T-cell (primary cell): ENCODE results near the gene AP1S2. TPM values are rescaled to one million over a fixed set of nuclear protein-coding genes. Genes with fewer than 3 reads are reported as not detected.

Experiments used
- ATAC-seq, 4 experiments: fragments of 200-7000 bp in 3 of 4; fragments of 150-1000 bp in 1 of 4; cut with Tn5 transposase; replicated peaks in 1 of 4; 1 replicate in 3 of 4; 2 replicates in 1 of 4; pipeline ENCODE4 v1.10.0; 2021; ENCODE audit warnings: moderate library complexity in 3 of 4, mild to moderate bottlenecking in 2 of 4, moderate number of reproducible peaks in 1 of 4
- CTCF ChIA-PET, 2 donors: fragments of 300-600 bp; sonication (Branson Sonifier 250); formaldehyde crosslinking; loops; one replicate each; lab custom pipeline; 2022; ENCODE audit warnings: antibody characterized with exemption in 2 of 2; lab: Charles Lee
- POLR2A ChIA-PET, 2 donors: fragments of 300-600 bp; sonication (Branson Sonifier 250); formaldehyde crosslinking; loops; one replicate each; lab custom pipeline; 2022; ENCODE audit warnings: antibody characterized with exemption in 2 of 2; lab: Charles Lee
- DNase-seq, 35 experiments: peaks; one replicate each; pipeline versions ENCODE4 v3.0.0 to v3.0.0-alpha.2; 2013 to 2023
- H3K27ac ChIP-seq: one replicate; pipeline ENCODE4 v1.5.1; 2013; ENCODE audit warnings: low read length
- H3K27me3 ChIP-seq, 2 experiments: replicated peaks in 1 of 2; 1 replicate in 1 of 2; 2 replicates in 1 of 2; pipeline versions ENCODE4 v1.6.1 to v1.7.0; 2013; ENCODE audit warnings: low read length in 1 of 2, mixed read lengths in 1 of 2; ENCODE audit not compliant: control insufficient read depth in 2 of 2, insufficient read depth in 2 of 2; ENCODE audit errors: extremely low read depth in 1 of 2
- H3K36me3 ChIP-seq, 2 donors: 1 replicate in 1 of 2; 2 replicates in 1 of 2; pipeline versions ENCODE4 v1.6.1 to v1.7.0; 2013; ENCODE audit warnings: low read length in 1 of 2; ENCODE audit not compliant: control insufficient read depth in 2 of 2, insufficient read depth in 1 of 2; ENCODE audit errors: extremely low read depth in 1 of 2
- H3K4me1 ChIP-seq, 2 experiments: 1 replicate in 1 of 2; 2 replicates in 1 of 2; pipeline versions ENCODE4 v1.6.1 to v1.7.0; 2013; ENCODE audit warnings: low read length in 2 of 2, mixed read lengths in 1 of 2; ENCODE audit not compliant: insufficient read depth in 2 of 2, control insufficient read depth in 1 of 2; ENCODE audit errors: extremely low read depth in 1 of 2
- H3K4me3 ChIP-seq, 2 donors: 1 replicate in 1 of 2; 2 replicates in 1 of 2; pipeline versions ENCODE4 v1.5.1 to v1.7.0; 2013; ENCODE audit warnings: mild to moderate bottlenecking in 2 of 2, low read length in 1 of 2, moderate library complexity in 1 of 2; ENCODE audit not compliant: control insufficient read depth in 1 of 2; ENCODE audit errors: extremely low read depth in 1 of 2
- H3K9me3 ChIP-seq: 2 replicates; pipeline ENCODE4 v1.7.0; 2013
- H3K27ac Mint-ChIP-seq, 2 donors: one replicate each; pipeline ENCODE4 v1.8.0; 2020 to 2021; ENCODE audit warnings: mild to moderate bottlenecking in 2 of 2, mixed read lengths in 2 of 2
- H3K27me3 Mint-ChIP-seq, 2 donors: one replicate each; pipeline ENCODE4 v1.8.0; 2021 to 2022; ENCODE audit warnings: mixed read lengths in 2 of 2
- H3K36me3 Mint-ChIP-seq: one replicate; pipeline ENCODE4 v1.8.0; 2021; ENCODE audit warnings: mixed read lengths
- H3K4me1 Mint-ChIP-seq, 3 donors: one replicate each; pipeline ENCODE4 v1.8.0; 2020 to 2022; ENCODE audit warnings: mixed read lengths in 3 of 3, mild to moderate bottlenecking in 1 of 3
- H3K4me3 Mint-ChIP-seq, 3 donors: one replicate each; pipeline ENCODE4 v1.8.0; 2020 to 2022; ENCODE audit warnings: mild to moderate bottlenecking in 3 of 3, mixed read lengths in 3 of 3, moderate library complexity in 3 of 3
- H3K9me3 Mint-ChIP-seq, 3 donors: one replicate each; pipeline ENCODE4 v1.8.0; 2020 to 2022; ENCODE audit warnings: mixed read lengths in 3 of 3
- WGBS: methylation state at CpG from one replicate; pipeline ENCODE4 v1.1.5; 2013; ENCODE audit warnings: missing lambda C conversion rate; ENCODE audit not compliant: insufficient coverage; 5-methylcytosine and 5-hydroxymethylcytosine counted together
- total RNA-seq, 35 experiments: library from RNA in 6 of 35; stranded (reverse) in 6 of 35; fragments of 120-200 nt in 1 of 35; gene quantifications; one replicate each; pipeline versions ENCODE4 v1.2.1 to v1.2.4 and lab custom pipeline; 2013 to 2026

Gene AP1S2
- total RNA-seq, 5 donors from 2014 or later (not counting 1 experiment from before 2014, with no cell fraction given) = 19.1 to 29.5 (median 25.3) TPM

DNA sequence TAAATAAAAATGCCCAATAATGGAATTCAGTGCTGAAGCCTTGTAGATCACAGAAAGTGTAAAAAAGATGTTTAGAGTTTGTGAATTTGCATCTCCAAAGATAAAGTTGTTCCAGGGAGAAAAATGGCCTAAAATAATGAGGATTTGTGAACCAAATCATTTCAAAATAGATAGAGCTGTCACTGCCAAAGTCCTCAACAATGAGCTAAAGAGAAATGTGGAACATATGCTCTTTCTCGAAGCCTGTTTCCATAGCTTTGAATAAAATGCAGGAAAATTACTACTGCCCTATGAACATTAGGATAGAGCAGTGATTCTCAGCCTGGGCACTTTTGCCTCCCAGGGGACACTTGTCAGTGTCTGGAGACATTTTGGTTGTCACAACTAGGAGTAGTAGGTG is 3.4 kb upstream of the AP1S2 start:
- ATAC-seq (no peak), DNase-seq (no peak)
- Mint-ChIP-seq H3K27me3 (peaks cover 0 to 7% of the 10 kb centered on the region in 2 donors), H3K4me3 (no peak overlapping the region), H3K4me1 (peaks cover 9 to 16% (median 15%) of the 10 kb centered on the region in 3 donors), H3K27ac (no peak overlapping the region), H3K9me3 (no peaks in the 10 kb centered on the region), H3K36me3 (no peaks in the 10 kb centered on the region)
- ChIA-PET POLR2A (no interaction called here), CTCF (interaction anchor here in 1 of 2 donors (0.5 kb wide), 1 partner anchor 804 kb away, joined by 3 read pairs; no protein-coding TSS in a partner anchor)
- H3K4me1 ChIP-seq = peaks cover 9 to 10% of the 10 kb centered on the region in 2 experiments
- H3K27ac ChIP-seq = no peak overlapping the region
- no peaks in the 10 kb centered on the region for H3K27me3 ChIP-seq
- no peaks in the 10 kb centered on the region for H3K36me3 ChIP-seq
- H3K4me3 ChIP-seq = no peak overlapping the region
- no peaks in the 10 kb centered on the region for H3K9me3 ChIP-seq
- no CpG with 5 or more reads among the region's 1 CpG for WGBS

DNA sequence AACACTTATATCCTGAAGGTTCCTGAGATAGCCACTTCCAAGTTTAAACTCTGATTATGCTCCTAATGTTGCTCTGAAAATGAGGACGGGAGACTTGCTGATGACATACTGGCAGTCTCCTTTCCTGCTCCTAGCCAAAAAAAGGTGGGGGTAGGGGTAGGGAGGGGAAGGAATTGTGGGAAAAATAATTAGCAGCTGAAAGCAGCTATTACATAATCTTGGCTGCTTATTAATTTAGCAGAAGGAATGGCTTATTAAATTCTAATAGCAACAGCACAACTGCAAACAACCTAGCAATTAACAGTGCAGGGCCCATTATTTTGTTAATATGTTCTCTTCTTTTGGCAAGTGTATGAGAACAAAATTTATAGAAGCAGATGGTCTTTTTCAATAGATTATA is 2.0 kb upstream of the AP1S2 start:
- ATAC-seq (no peak), DNase-seq (no peak)
- Mint-ChIP-seq H3K4me1 (peaks cover 15 to 24% (median 20%) of the 10 kb centered on the region in 3 donors), H3K4me3 (no peak overlapping the region), H3K36me3 (no peaks in the 10 kb centered on the region), H3K27me3 (peaks cover 0 to 5% of the 10 kb centered on the region in 2 donors), H3K27ac (peak overlapping the region in 1 of 2 donors; percentile 34), H3K9me3 (no peaks in the 10 kb centered on the region)
- no peak overlapping the region for H3K4me3 ChIP-seq
- H3K36me3 ChIP-seq = no peaks in the 10 kb centered on the region
- H3K4me1 ChIP-seq = peaks cover 9 to 10% of the 10 kb centered on the region in 2 experiments
- CTCF ChIA-PET = interaction anchor here (1.0 to 1.2 kb wide), 2 partner anchors 9 to 66 kb away, joined by 3 read pairs; partner anchors contain the start of gene ZRSR2 (in 1 of the 2)
- WGBS = no CpG with 5 or more reads among the region's 1 CpG
- H3K9me3 ChIP-seq = no peaks in the 10 kb centered on the region
- POLR2A ChIA-PET = no interaction called here
- H3K27me3 ChIP-seq = no peaks in the 10 kb centered on the region
- no peak overlapping the region for H3K27ac ChIP-seq

DNA sequence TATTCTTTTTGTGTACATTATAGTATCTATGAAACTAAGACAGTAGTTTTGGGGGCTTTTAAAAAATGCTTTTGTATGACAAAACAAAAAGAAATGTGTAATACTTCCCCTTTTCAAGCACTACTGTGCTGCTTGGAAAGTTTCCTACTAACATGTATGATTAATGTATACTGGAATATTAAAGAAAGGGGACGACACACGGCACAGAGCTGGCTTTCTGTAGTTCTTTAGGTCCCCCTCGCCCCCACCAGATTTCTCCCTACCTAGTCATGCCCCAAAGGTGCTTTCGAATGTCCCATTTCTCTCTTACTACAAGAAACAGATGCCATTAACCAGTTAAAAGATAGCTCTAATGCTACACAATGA is 1.6 kb upstream of the AP1S2 start:
- Mint-ChIP-seq H3K27ac (peak overlapping the region in 1 of 2 donors; percentile 34), H3K36me3 (no peaks in the 10 kb centered on the region), H3K4me3 (no peak overlapping the region), H3K27me3 (peaks cover 0 to under 1% of the 10 kb centered on the region in 2 donors), H3K4me1 (peaks cover 18 to 26% (median 20%) of the 10 kb centered on the region in 3 donors), H3K9me3 (no peaks in the 10 kb centered on the region)
- no CpG with 5 or more reads among the region's 4 CpGs for WGBS
- POLR2A ChIA-PET = no interaction called here
- Histone ChIP-seq H3K4me3 (no peak overlapping the region), H3K9me3 (no peaks in the 10 kb centered on the region), H3K27me3 (no peaks in the 10 kb centered on the region), H3K36me3 (no peaks in the 10 kb centered on the region), H3K27ac (no peak overlapping the region), H3K4me1 (peaks cover 9 to 10% of the 10 kb centered on the region in 2 experiments)
- CTCF ChIA-PET = interaction anchor here (1.0 to 1.2 kb wide), 2 partner anchors 10 to 66 kb away, joined by 3 read pairs; partner anchors contain the start of gene ZRSR2 (in 1 of the 2)
- no peak for ATAC-seq
- no peak for DNase-seq

DNA sequence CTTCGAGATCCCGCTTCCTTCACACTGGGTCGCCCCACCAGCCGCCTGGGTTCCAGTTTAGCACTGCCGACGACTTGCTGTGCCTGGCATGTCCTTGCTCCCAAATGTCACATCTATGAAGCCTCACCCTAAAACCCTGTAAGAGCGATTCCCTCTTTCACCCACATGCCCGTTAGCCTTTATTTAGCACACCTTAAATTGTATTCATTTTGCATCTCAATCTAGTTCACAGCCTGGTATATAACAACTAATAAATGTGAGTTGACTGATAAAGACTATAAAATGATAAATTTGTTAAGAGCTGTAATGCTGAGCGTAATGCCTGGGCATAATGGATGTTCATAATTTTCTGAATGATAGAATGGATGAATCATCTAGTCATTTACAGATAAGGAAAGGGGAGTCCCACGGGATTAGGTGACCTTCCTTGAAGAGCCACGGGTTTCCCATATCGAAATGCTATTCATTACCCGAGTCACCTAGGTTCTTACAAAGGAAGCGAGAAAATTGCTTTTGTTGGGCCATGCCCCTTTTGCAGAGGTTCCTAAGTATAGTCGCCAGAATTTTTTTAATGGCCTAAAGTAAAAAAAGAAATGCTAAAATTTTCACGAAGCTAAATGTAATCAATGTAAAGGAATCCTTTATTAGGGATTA is 1.1 kb upstream of the AP1S2 start:
- no peaks in the 10 kb centered on the region for H3K27me3 ChIP-seq
- Mint-ChIP-seq H3K27me3 (no peaks in the 10 kb centered on the region), H3K36me3 (no peaks in the 10 kb centered on the region), H3K27ac (peak overlapping the region; percentile 97), H3K4me1 (peaks cover 20 to 31% (median 23%) of the 10 kb centered on the region in 3 donors), H3K9me3 (no peaks in the 10 kb centered on the region), H3K4me3 (peak overlapping the region; percentile 91 to 98 (median 93))
- H3K9me3 ChIP-seq = no peaks in the 10 kb centered on the region
- POLR2A ChIA-PET = no interaction called here
- peak overlapping the region; percentile 72 to 79 for H3K4me3 ChIP-seq
- ATAC-seq = no peak
- 0% methylated on average over 2 of the region's 16 CpGs for WGBS
- peak overlapping the region; percentile 83 for H3K27ac ChIP-seq
- no peaks in the 10 kb centered on the region for H3K36me3 ChIP-seq
- H3K4me1 ChIP-seq = peaks cover 9 to 10% of the 10 kb centered on the region in 2 experiments
- peak in 2 of 35 experiments; percentile 1 to 2 for DNase-seq
- CTCF ChIA-PET = interaction anchor here (1.0 to 1.4 kb wide), 5 partner anchors 10 to 181 kb away, joined by 3 to 6 read pairs (median 3); partner anchors contain the start of gene ZRSR2 (in 1 of the 2)

DNA sequence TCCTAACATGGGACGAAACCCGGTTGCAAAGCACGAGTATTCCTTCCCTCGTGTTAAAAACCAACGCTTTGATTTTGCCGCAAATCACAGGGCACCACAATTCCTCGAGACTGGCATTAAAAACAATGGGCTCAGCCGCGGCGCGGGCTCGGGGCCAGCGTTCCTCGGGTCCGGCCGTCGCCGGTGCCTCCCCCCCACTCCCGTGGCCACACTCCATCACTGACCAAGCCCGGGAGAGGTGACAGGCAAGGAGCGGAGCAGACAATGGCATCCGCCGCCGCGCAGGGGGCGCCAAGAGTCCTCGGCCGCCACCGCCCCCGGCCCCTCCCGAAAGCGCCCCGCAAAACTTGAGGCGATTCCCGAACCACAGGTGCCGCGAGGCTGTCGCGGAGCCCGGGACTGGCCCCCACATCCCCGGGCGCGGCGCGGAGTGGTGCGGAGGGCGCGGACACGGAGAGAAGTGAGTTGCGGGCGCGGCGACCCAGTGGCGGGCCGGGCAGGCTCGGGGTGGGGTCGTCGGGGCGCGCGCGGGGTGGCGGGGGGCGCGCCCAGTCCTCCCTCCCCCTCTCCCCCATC is 445 bp downstream of the AP1S2 start:
- Histone ChIP-seq H3K27ac (no peak overlapping the region), H3K27me3 (no peaks in the 10 kb centered on the region), H3K36me3 (peaks cover 0 to 2% of the 10 kb centered on the region in 2 donors), H3K4me1 (peaks cover 9 to 10% of the 10 kb centered on the region in 2 experiments), H3K4me3 (peak overlapping the region; percentile 54 to 69), H3K9me3 (no peaks in the 10 kb centered on the region)
- ChIA-PET POLR2A (interaction anchor here (0.6 to 1.1 kb wide), 4 partner anchors 63 to 179 kb away, joined by 3 to 17 read pairs (median 6); no protein-coding TSS in a partner anchor), CTCF (interaction anchor here in 1 of 2 donors (0.6 to 1.0 kb wide), 5 partner anchors 35 to 1036 kb away, joined by 3 to 6 read pairs (median 4); partner anchors contain the start of gene SYAP1)
- Mint-ChIP-seq H3K9me3 (no peaks in the 10 kb centered on the region), H3K4me3 (peak overlapping the region; percentile 76 to 98 (median 79)), H3K4me1 (peaks cover 20 to 40% (median 32%) of the 10 kb centered on the region in 3 donors), H3K27me3 (no peaks in the 10 kb centered on the region), H3K27ac (peak overlapping the region; percentile 23 to 61), H3K36me3 (peaks cover 6% of the 10 kb centered on the region)
- peak; percentile 21 to 41 (median 36) for ATAC-seq
- WGBS = 0% methylated on average over 21 of the region's 65 CpGs
- DNase-seq = peak in 31 of 35 experiments; percentile 1 to 55 (median 23)

DNA sequence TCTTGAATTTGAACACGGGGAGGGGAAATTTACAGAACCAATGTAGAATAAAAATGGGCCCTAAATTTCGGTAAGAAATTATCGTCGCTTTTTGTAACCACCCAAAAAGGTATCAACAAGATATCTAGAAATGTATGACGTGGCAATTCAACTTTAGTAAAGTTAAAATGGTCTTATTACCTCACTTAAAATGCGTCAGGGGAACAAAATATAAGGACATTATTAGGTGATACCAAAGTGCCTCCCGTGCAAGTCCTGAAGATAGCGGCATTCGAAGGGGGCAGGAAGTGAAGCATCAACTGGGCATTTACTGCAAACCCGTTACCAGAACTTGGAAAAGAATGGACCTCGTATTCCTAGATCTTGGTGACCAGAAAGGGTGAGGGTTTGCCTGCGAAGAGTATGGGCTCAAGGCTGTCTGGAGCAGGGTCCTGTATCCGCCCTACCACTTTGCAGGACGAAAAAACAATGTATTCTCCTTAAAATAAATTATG is 980 bp downstream of the AP1S2 start:
- DNase-seq (peak in 2 of 35 experiments; percentile 1 to 3), ATAC-seq (no peak)
- H3K27ac Mint-ChIP-seq = peak overlapping the region; percentile 61

More for the DNA sequence above, 980 bp downstream of the AP1S2 start:
- Mint-ChIP-seq H3K4me3 (peak overlapping the region; percentile 76 to 98 (median 79)), H3K27me3 (no peaks in the 10 kb centered on the region), H3K9me3 (no peaks in the 10 kb centered on the region), H3K36me3 (peaks cover 6% of the 10 kb centered on the region), H3K4me1 (peaks cover 20 to 41% (median 32%) of the 10 kb centered on the region in 3 donors)
- POLR2A ChIA-PET = no interaction called here
- WGBS = no CpG with 5 or more reads among the region's 14 CpGs
- Histone ChIP-seq H3K27me3 (no peaks in the 10 kb centered on the region), H3K9me3 (no peaks in the 10 kb centered on the region), H3K4me3 (peak overlapping the region; percentile 54 to 69), H3K4me1 (peaks cover 9 to 10% of the 10 kb centered on the region in 2 experiments), H3K27ac (no peak overlapping the region), H3K36me3 (peaks cover 0 to 2% of the 10 kb centered on the region in 2 donors)
- CTCF ChIA-PET = interaction anchor here in 1 of 2 donors (0.6 kb wide), 1 partner anchor 193 kb away, joined by 4 read pairs; no protein-coding TSS in a partner anchor
